Prostate gland (tissue), 2 donors: ENCODE measurements around the gene PCOLCE2. TPM values are rescaled to one million over a fixed set of nuclear protein-coding genes. Genes with fewer than 3 reads are reported as not detected.

Experiments used
- DNase-seq: peaks from one replicate; pipeline ENCODE4 v3.0.0-alpha.2; 2019; ENCODE audit warnings: low spot score
- H3K27ac ChIP-seq, 2 donors: fragments of 200-600 bp; sonication (generic); 2 replicates each; pipeline ENCODE4 v1.5.1; 2017 to 2019
- H3K27me3 ChIP-seq: fragments of 200-600 bp; sonication (generic); replicated peaks from 2 replicates; pipeline ENCODE4 v1.5.1; 2019; ENCODE audit not compliant: insufficient read depth
- H3K36me3 ChIP-seq, 2 donors: fragments of 200-600 bp; sonication (generic); 1 replicate in 1 of 2; 2 replicates in 1 of 2; pipeline versions ENCODE4 v1.5.1 to v1.8.1; 2017 to 2019
- H3K4me1 ChIP-seq: fragments of 200-600 bp; sonication (generic); replicated peaks from 2 replicates; pipeline ENCODE4 v1.5.1; 2019
- H3K4me3 ChIP-seq, 2 donors: fragments of 200-600 bp; sonication (generic); 2 replicates each; pipeline ENCODE4 v1.5.1; 2017 to 2019
- H3K9me3 ChIP-seq: fragments of 200-600 bp; sonication (generic); 2 replicates; pipeline ENCODE4 v1.5.1; 2017
- CTCF ChIP-seq, 4 experiments: fragments of 200-600 bp in 2 of 4; fragments of 450-650 bp in 2 of 4; sonication (generic) in 2 of 4; IDR thresholded peaks; 1 replicate in 3 of 4; 2 replicates in 1 of 4; pipeline ENCODE4 v1.5.1; 2016 to 2019; ENCODE audit warnings: antibody characterized with exemption in 4 of 4, mild to moderate bottlenecking in 2 of 4, moderate library complexity in 2 of 4
- POLR2A ChIP-seq: fragments of 450-650 bp; IDR thresholded peaks from one replicate; pipeline ENCODE4 v1.6.1; 2016; ENCODE audit warnings: antibody characterized with exemption, mild to moderate bottlenecking
- POLR2AphosphoS5 ChIP-seq: sonication (generic); formaldehyde crosslinking; IDR thresholded peaks from one replicate; pipeline ENCODE4 v1.6.1; 2017; ENCODE audit warnings: antibody characterized with exemption
- WGBS: methylation state at CpG from one replicate; pipeline ENCODE4 v1.1.5; 2018; 5-methylcytosine and 5-hydroxymethylcytosine counted together
- intact Hi-C: fragments of 100-400 bp; cut with DNase I; formaldehyde crosslinking; loops from one replicate; pipeline ENCODE4 v1.14.2; 2022
- small RNA-seq, 2 donors: library from RNA; depleted of rRNA; stranded (forward); fragments of <200 nt; gene quantifications; one replicate each; pipeline ENCODE3, GENCODE V24; 2016
- total RNA-seq, 2 donors: library from RNA; depleted of rRNA; stranded (reverse); fragments of >200 nt; gene quantifications; one replicate each; pipeline ENCODE4 v1.1.0, GENCODE V29; 2016

The PCOLCE2 gene
- total RNA-seq, 2 donors from 2014 or later = 11.0 to 14.2 TPM

GRCh38 chr3:142778541-142778940, 110.3 kb downstream of the PCOLCE2 start:
- Histone ChIP-seq H3K36me3 (no peaks in the 10 kb centered on the region), H3K27me3 (no peaks in the 10 kb centered on the region), H3K4me1 (no peaks in the 10 kb centered on the region), H3K9me3 (no peaks in the 10 kb centered on the region), H3K4me3 (no peak overlapping the region), H3K27ac (no peak overlapping the region)
- 85% methylated on average over 2 of the region's 2 CpGs for WGBS
- DNase-seq = no peak
- TF ChIP-seq CTCF (IDR thresholded peaks at IDR 0.05) (no peak), POLR2A (no peak), POLR2AphosphoS5 (no peak)
- intact Hi-C loops = no loop called here

GRCh38 chr3:142777927-142778326, 111.0 kb downstream of the PCOLCE2 start:
- no peak overlapping the region for H3K4me3 ChIP-seq
- no peaks in the 10 kb centered on the region for H3K27me3 ChIP-seq
- no peak for DNase-seq
- intact Hi-C loops = no loop called here
- TF ChIP-seq CTCF (IDR thresholded peaks at IDR 0.05) = no peak
- TF ChIP-seq POLR2AphosphoS5 = no peak
- TF ChIP-seq POLR2A = no peak
- H3K27ac ChIP-seq = no peak overlapping the region
- H3K36me3 ChIP-seq = no peaks in the 10 kb centered on the region
- no peaks in the 10 kb centered on the region for H3K4me1 ChIP-seq
- no peaks in the 10 kb centered on the region for H3K9me3 ChIP-seq

GRCh38 chr3:142768338-142768737, 120.5 kb downstream of the PCOLCE2 start:
- DNase-seq = no peak
- intact Hi-C loops = no loop called here
- Histone ChIP-seq H3K9me3 (no peaks in the 10 kb centered on the region), H3K27ac (no peak overlapping the region), H3K27me3 (no peaks in the 10 kb centered on the region), H3K4me3 (no peak overlapping the region), H3K36me3 (no peaks in the 10 kb centered on the region), H3K4me1 (no peaks in the 10 kb centered on the region)
- TF ChIP-seq POLR2A (no peak), CTCF (IDR thresholded peaks at IDR 0.05) (no peak), POLR2AphosphoS5 (no peak)

Small RNA genes within 50 kb of the gene (small RNA-seq; reads per million reads assigned to genes)
- 0 reads per million in 2 donors for gene RNU7-47P

Other genes starting within 250 kb of the PCOLCE2 start
- 10 to 100 TPM in 1 of 2 donors, 1 to 10 TPM in 1; 8.1 to 12.8 TPM for gene TRPC1, start 165.0 kb downstream of the PCOLCE2 start, total RNA-seq
- 1 to 10 TPM in 1 of 2 donors, not detected in 1; 6.2 TPM for gene PAQR9, start 74.6 kb upstream of the PCOLCE2 start, total RNA-seq
- gene U2SURP, start 112.5 kb upstream of the PCOLCE2 start, total RNA-seq = 10 to 100 TPM; 38.3 to 59.4 TPM
- gene CHST2, start 230.7 kb upstream of the PCOLCE2 start, total RNA-seq = 1 to 10 TPM; 9.6 to 9.7 TPM